Hematopoietic multipotent progenitor cell treated with erythropoietin and hydrocortisone succinate and interleukin-3 and kit ligand, for 8 days (in vitro differentiated cells): ENCODE measurements around the gene UPK1B.
"Not testable (repeated sequence)": the region's sequence is repeated elsewhere in the genome, so short reads cannot be mapped to it uniquely, and the experiment has no call there.

ENCODE experiments used
- DNase-seq: peaks from one replicate; pipeline ENCODE4 v3.0.0-alpha.2; 2015

Gene UPK1B

GRCh38 chr3:119227070-119227850, 53.9 kb downstream of the UPK1B start:
- no peak for DNase-seq

GRCh38 chr3:119228373-119229145, 55.2 kb downstream of the UPK1B start:
- no peak for DNase-seq

GRCh38 chr3:119229190-119229589, 55.8 kb downstream of the UPK1B start:
- DNase-seq, result no peak

- no peak for DNase-seq
Measured at GRCh38 chr3:119230071-119230470, 56.7 kb downstream of the UPK1B start.

GRCh38 chr3:119230745-119231144, 57.3 kb downstream of the UPK1B start:
- DNase-seq, result no peak

- DNase-seq, result no peak
Measured at GRCh38 chr3:119234610-119235009, 61.2 kb downstream of the UPK1B start.

- DNase-seq, result no peak
Measured at GRCh38 chr3:119235151-119235550, 61.8 kb downstream of the UPK1B start.

- peak; percentile 7 for DNase-seq
Measured at GRCh38 chr3:119236756-119237155, 63.4 kb downstream of the UPK1B start.

GRCh38 chr3:119237299-119237698, 63.9 kb downstream of the UPK1B start:
- no peak for DNase-seq

- DNase-seq, result peak; percentile 50
Measured at GRCh38 chr3:119238363-119238762, 65.0 kb downstream of the UPK1B start.

GRCh38 chr3:119239206-119239820, 65.9 kb downstream of the UPK1B start:
- no peak for DNase-seq

- DNase-seq, result peak; percentile 36
Measured at GRCh38 chr3:119240101-119240590, 66.7 kb downstream of the UPK1B start.

GRCh38 chr3:119240591-119241434, 67.4 kb downstream of the UPK1B start, which contains the start of gene B4GALT4:
B4GALT4 (minus strand) TSS chr3:119240878; CDS start chr3:119230099, 10,779 bp downstream.
- peak; percentile 82 for DNase-seq

GRCh38 chr3:119242387-119243057, 69.1 kb downstream of the UPK1B start:
- not testable (repeated sequence) for DNase-seq

GRCh38 chr3:119243058-119243529, 69.7 kb downstream of the UPK1B start:
- not testable (repeated sequence) for DNase-seq

GRCh38 chr3:119243712-119244111, 70.3 kb downstream of the UPK1B start:
- no peak for DNase-seq

- DNase-seq, result no peak
Measured at GRCh38 chr3:119245778-119246177, 72.4 kb downstream of the UPK1B start.
